ENCODE results near the gene BPIFB6. TPM values are rescaled to one million over a fixed set of nuclear protein-coding genes. Genes with fewer than 3 reads are reported as not detected.

Gene BPIFB6
- total and polyA plus RNA-seq, 10 of the 15 experiments (the other 5 are each of a cell fraction or from before 2014, with no cell fraction given), result not detected

- TF ChIP-seq CTCF (IDR thresholded peaks at IDR 0.05 in 2 of 3, conservative IDR thresholded peaks at IDR 0.05 in 1 of 3; ENCODE audit: control insufficient read depth in 2 of 3, extremely low read depth in 1 of 3, insufficient read depth in 1 of 3, low read depth in 3 of 3, low read length in 3 of 3) (peak; percentile 44 to 55 (median 52); a peak in 5 of 6 replicates), CEBPZ (IDR thresholded peaks at IDR 0.05; ENCODE audit: low read depth, low read length) (no peak), ASH2L (IDR thresholded peaks at IDR 0.05; ENCODE audit: borderline replicate concordance, low read depth) (no peak), TBL1XR1 (IDR thresholded peaks at IDR 0.05; ENCODE audit: low read depth, low read length) (no peak), EED (IDR thresholded peaks at IDR 0.05; ENCODE audit: low read depth) (no peak), CUX1 (IDR thresholded peaks at IDR 0.05; ENCODE audit: insufficient replicate concordance, low read depth, low read length) (no peak)
These were observed 45.4 kb downstream of the BPIFB6 start (continued) for GRCh38 chr20:33076662-33077372.

Data from GM12878 (cell line).